Peyer's patch (tissue), 4 donors: ENCODE results near the gene MRPS7.

Source experiments
- POLR2A ChIP-seq, 2 donors: fragments of 450-650 bp; IDR thresholded peaks; one replicate each; pipeline ENCODE4 v1.5.1; 2017; ENCODE audit warnings: antibody characterized with exemption in 2 of 2, mild to moderate bottlenecking in 2 of 2, moderate library complexity in 2 of 2
- TF ChIP-seq, protein P1 (sequence below), 6 experiments: fragments of 450-650 bp in 4 of 6; fragments of 200-600 bp in 2 of 6; sonication (generic) in 1 of 6; IDR thresholded peaks; one replicate each; pipeline ENCODE4 v1.5.1; 2017 to 2019; ENCODE audit warnings: antibody characterized with exemption in 6 of 6, mild to moderate bottlenecking in 3 of 6, moderate library complexity in 1 of 6

DNA sequence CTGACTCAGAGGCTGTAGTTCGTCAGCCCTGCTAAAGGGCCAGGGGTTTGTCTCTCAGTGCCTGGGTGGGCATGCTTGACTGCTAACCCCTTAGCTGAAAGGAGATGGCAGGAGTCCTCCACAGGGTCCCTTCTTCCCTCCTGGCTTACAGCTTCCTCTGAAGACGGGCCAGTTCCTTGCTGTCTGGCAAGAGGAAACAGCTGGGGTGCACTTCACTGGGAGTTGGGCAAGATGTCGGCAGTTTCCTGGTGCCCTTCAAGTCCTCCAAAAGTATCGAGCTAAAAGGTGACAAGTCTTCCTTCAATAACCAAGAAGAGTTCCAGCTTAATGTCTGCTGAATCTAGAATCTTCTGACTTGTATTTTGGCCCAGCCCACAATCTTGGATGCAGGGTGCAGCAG, 32.8 kb upstream of the MRPS7 start:
- no peak for TF ChIP-seq POLR2A (IDR thresholded peaks at IDR 0.05)
- TF ChIP-seq, protein P1, sequence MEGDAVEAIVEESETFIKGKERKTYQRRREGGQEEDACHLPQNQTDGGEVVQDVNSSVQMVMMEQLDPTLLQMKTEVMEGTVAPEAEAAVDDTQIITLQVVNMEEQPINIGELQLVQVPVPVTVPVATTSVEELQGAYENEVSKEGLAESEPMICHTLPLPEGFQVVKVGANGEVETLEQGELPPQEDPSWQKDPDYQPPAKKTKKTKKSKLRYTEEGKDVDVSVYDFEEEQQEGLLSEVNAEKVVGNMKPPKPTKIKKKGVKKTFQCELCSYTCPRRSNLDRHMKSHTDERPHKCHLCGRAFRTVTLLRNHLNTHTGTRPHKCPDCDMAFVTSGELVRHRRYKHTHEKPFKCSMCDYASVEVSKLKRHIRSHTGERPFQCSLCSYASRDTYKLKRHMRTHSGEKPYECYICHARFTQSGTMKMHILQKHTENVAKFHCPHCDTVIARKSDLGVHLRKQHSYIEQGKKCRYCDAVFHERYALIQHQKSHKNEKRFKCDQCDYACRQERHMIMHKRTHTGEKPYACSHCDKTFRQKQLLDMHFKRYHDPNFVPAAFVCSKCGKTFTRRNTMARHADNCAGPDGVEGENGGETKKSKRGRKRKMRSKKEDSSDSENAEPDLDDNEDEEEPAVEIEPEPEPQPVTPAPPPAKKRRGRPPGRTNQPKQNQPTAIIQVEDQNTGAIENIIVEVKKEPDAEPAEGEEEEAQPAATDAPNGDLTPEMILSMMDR (IDR thresholded peaks at IDR 0.05) = no peak
